Upper lobe of left lung (tissue), 4 donors: Measurements from ENCODE around the gene COX5A.
"Not testable (repeated sequence)": the region's sequence is repeated elsewhere in the genome, so short reads cannot be mapped to it uniquely, and the experiment has no call there.

Source experiments
- CTCF ChIP-seq, 6 experiments: fragments of 450-650 bp in 4 of 6; fragments of 200-600 bp in 2 of 6; sonication (generic) in 2 of 6; IDR thresholded peaks; one replicate each; pipeline ENCODE4 v1.5.1; 2016 to 2019; ENCODE audit warnings: antibody characterized with exemption in 6 of 6
- POLR2AphosphoS5 ChIP-seq, 2 donors: sonication (generic); formaldehyde crosslinking; IDR thresholded peaks; one replicate each; pipeline ENCODE4 v1.5.1; 2017; ENCODE audit warnings: antibody characterized with exemption in 2 of 2

- not testable (repeated sequence) for TF ChIP-seq CTCF, POLR2AphosphoS5 (IDR thresholded peaks at IDR 0.05)
Observed at GRCh38 chr15:74887537-74888193, 50.2 kb downstream of the COX5A start.
